Glutamatergic neuron (in vitro differentiated cells): ENCODE results near the gene MCM8. TPM values are rescaled to one million over a fixed set of nuclear protein-coding genes. Genes with fewer than 3 reads are reported as not detected.

ENCODE experiments used
- DNase-seq: peaks from one replicate; pipeline ENCODE4 v3.0.0; 2022
- H3K27ac Mint-ChIP-seq: one replicate; pipeline ENCODE4 v1.8.0; 2020; ENCODE audit warnings: mild to moderate bottlenecking, mixed read lengths, inconsistent platforms; ENCODE audit not compliant: unreplicated experiment
- H3K27me3 Mint-ChIP-seq: one replicate; pipeline ENCODE4 v1.8.0; 2020; ENCODE audit warnings: mild to moderate bottlenecking, moderate library complexity, mixed read lengths, inconsistent platforms; ENCODE audit not compliant: unreplicated experiment
- H3K36me3 Mint-ChIP-seq: one replicate; pipeline ENCODE4 v1.8.0; 2020; ENCODE audit warnings: mild to moderate bottlenecking, mixed read lengths, inconsistent platforms; ENCODE audit not compliant: unreplicated experiment
- H3K4me1 Mint-ChIP-seq: one replicate; pipeline ENCODE4 v1.8.0; 2020; ENCODE audit warnings: mild to moderate bottlenecking, low read depth, mixed read lengths, inconsistent platforms; ENCODE audit not compliant: unreplicated experiment
- H3K4me3 Mint-ChIP-seq: one replicate; pipeline ENCODE4 v1.8.0; 2020; ENCODE audit warnings: mild to moderate bottlenecking, mixed read lengths, inconsistent platforms; ENCODE audit not compliant: unreplicated experiment
- H3K9me3 Mint-ChIP-seq: one replicate; pipeline ENCODE4 v1.8.0; 2020; ENCODE audit warnings: mild to moderate bottlenecking, moderate library complexity, mixed read lengths, inconsistent platforms; ENCODE audit not compliant: unreplicated experiment
- CTCF ChIP-seq: fragments of 200-600 bp; sonication (generic); IDR thresholded peaks from one replicate; pipeline ENCODE4 v1.5.0; 2021; ENCODE audit not compliant: partially characterized antibody, unreplicated experiment
- total RNA-seq: library from RNA; stranded (reverse); fragmentation: NEBNext Ultra II Directional; extraction: Animal tissue kit (Norgen Biotek cat#: 25700); gene quantifications from one replicate; pipeline ENCODE4 v1.2.1, GENCODE V29; 2021; ENCODE audit not compliant: unreplicated experiment

MCM8 gene
- total RNA-seq, 1 donor from 2014 or later, result 10.1 TPM

GRCh38 chr20:5979801-5980200 lies 29.3 kb downstream of the MCM8 start:
- DNase-seq, result no peak
- Mint-ChIP-seq H3K4me3 (no peak overlapping the region), H3K27ac (no peak overlapping the region), H3K4me1 (no peaks in the 10 kb centered on the region), H3K27me3 (no peaks in the 10 kb centered on the region), H3K36me3 (no peaks in the 10 kb centered on the region), H3K9me3 (no peaks in the 10 kb centered on the region)
- no peak for TF ChIP-seq CTCF

- H3K27ac Mint-ChIP-seq, result no peak overlapping the region
- no peak for TF ChIP-seq CTCF
- no peak for DNase-seq
- no peaks in the 10 kb centered on the region for H3K36me3 Mint-ChIP-seq
- no peak overlapping the region for H3K4me3 Mint-ChIP-seq
- H3K27me3 Mint-ChIP-seq, result no peaks in the 10 kb centered on the region
- H3K9me3 Mint-ChIP-seq, result no peaks in the 10 kb centered on the region
- H3K4me1 Mint-ChIP-seq, result no peaks in the 10 kb centered on the region
Measured at GRCh38 chr20:5980720-5981538, 30.5 kb downstream of the MCM8 start.

- no peak for TF ChIP-seq CTCF
- H3K4me3 Mint-ChIP-seq, result no peak overlapping the region
- no peak for DNase-seq
- no peaks in the 10 kb centered on the region for H3K36me3 Mint-ChIP-seq
- no peaks in the 10 kb centered on the region for H3K27me3 Mint-ChIP-seq
- H3K27ac Mint-ChIP-seq, result no peak overlapping the region
- no peaks in the 10 kb centered on the region for H3K4me1 Mint-ChIP-seq
- H3K9me3 Mint-ChIP-seq, result no peaks in the 10 kb centered on the region
Measured at GRCh38 chr20:5987383-5987782, 36.9 kb downstream of the MCM8 start.

GRCh38 chr20:5989539-5989938 lies 39.1 kb downstream of the MCM8 start:
- Mint-ChIP-seq H3K4me1 (no peaks in the 10 kb centered on the region), H3K9me3 (no peaks in the 10 kb centered on the region), H3K27ac (no peak overlapping the region), H3K27me3 (no peaks in the 10 kb centered on the region), H3K36me3 (no peaks in the 10 kb centered on the region), H3K4me3 (no peak overlapping the region)
- TF ChIP-seq CTCF, result no peak
- DNase-seq, result no peak

- no peak for DNase-seq
- no peak overlapping the region for H3K27ac Mint-ChIP-seq
- no peaks in the 10 kb centered on the region for H3K36me3 Mint-ChIP-seq
- no peak overlapping the region for H3K4me3 Mint-ChIP-seq
- no peaks in the 10 kb centered on the region for H3K4me1 Mint-ChIP-seq
- no peaks in the 10 kb centered on the region for H3K27me3 Mint-ChIP-seq
- TF ChIP-seq CTCF, result no peak
- no peaks in the 10 kb centered on the region for H3K9me3 Mint-ChIP-seq
Measured at GRCh38 chr20:5990946-5991345, 40.5 kb downstream of the MCM8 start.
